HG02588 (cell line): ENCODE data around the gene ZRANB3.
"Not testable (repeated sequence)": the region's sequence is repeated elsewhere in the genome, so short reads cannot be mapped to it uniquely, and the experiment has no call there.

Experiments
- ATAC-seq: cut with Tn5 transposase; IDR thresholded peaks from one replicate; pipeline ENCODE4 v1.9.1; 2021; ENCODE audit warnings: mild to moderate bottlenecking, moderate library complexity; ENCODE audit not compliant: unreplicated experiment

Gene ZRANB3

DNA sequence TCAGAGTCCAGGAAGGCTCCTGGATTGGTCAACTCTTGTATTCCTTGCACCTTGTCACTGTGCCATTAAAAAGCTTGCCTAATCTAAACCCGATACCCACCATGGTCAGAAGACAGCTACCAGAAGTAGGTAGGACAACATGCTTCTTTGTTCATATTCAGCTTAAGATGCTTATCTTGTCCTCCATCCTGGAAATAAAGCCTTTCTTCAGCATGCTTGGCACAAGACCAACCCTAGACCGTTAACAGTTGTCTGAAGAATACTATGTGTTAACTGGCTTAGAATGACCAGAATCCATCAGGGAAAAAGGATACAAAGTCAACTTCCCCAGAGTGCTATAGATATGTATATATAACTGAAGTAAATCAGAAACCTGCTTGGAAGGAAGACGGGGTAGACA is 193.9 kb downstream of the ZRANB3 start:
- ATAC-seq = no peak

DNA sequence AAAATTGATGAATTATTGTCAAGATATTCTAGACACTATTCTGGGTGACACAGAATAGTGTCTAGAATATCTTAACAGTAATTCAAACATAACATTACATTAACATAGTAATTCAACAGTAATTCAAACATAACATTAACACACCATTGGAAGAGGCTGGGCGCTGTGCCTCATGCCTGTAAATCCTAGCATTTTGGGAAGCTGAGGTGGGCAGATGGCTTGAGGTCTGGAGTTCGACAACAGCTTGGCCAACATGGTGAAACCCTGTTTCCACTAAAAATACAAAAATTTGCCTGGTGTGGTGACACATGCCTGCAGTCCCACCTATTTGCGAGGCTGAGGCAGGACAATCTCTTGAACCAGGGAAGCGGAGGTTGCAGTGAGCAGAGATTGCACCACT is 195.8 kb downstream of the ZRANB3 start:
- ATAC-seq = no peak

DNA sequence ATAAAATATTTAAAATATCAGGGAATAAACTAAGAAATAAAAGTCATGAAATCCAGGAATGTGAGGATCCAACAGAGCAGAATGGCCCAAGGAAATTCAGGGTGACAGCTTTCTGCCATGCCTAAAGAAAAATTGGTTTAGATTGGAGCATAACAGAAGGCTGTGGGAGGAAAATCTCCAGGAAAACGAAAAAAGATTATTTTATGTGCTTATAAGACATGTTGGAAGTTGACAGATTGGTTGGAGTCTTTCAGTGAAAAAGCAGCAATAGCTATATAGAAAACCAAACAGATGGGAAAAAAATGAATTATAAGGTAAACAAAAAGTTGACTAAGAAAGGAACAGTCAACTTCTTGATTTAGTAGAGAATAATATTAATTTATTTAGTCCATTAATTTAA is 203.9 kb downstream of the ZRANB3 start:
- ATAC-seq = no peak

DNA sequence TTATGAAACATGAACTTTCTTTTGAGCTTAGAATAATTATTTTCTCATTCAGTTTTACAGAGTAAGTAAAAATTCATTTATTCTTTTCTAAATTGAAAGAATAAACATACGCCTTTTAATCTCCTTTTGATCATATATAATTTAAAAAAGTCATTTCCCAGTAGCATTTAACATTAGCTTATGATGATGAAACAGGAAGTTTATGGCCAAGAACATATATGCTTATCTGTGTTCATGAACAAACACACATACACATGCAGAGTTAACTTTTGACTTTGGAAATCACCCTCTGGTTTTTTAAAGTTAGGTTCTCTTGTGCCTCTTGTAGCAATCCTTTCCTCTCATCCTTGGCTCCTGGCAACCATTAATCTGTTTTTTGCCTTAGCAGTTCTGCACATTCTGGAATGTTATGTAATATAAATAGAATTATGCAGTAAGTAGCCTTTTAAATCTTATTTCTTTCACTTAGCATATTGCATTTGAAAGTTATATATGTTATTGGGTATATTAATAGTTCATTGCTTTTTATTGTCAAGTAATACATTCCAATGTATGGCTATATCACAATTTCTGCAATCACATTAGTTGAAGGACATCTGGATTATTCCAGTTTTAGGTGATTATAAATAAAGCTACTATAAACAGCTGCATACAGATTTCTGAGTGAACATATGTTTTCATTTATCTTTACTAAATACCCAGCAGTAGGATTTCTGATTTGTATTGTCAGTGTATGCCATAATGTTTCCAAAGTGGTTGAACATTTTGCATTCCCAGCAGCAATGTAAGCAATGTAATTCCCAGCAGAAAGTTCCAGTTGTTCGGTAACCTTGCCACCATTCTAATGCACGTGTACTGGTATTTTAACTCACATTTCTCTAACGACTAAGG is 210.3 kb downstream of the ZRANB3 start:
- no peak for ATAC-seq

DNA sequence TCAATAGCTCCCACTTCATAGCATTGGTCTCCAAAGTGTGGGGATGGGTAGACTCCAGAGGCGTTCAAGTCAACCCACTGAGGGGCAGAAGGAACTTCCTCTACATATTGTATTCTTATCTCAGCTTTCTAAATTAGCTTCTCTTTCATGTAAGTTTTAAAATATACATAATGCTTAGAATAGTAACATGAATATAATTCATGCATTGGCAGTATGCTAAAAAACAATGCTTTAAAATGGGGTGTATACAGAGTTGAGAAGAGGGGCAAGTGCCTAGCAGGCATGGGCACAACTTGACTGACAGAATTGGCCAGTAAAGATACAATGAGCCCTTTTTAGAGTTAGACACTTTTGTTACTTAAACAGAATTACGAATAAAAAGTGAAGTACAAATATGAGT is 212.2 kb downstream of the ZRANB3 start:
- no peak for ATAC-seq

DNA sequence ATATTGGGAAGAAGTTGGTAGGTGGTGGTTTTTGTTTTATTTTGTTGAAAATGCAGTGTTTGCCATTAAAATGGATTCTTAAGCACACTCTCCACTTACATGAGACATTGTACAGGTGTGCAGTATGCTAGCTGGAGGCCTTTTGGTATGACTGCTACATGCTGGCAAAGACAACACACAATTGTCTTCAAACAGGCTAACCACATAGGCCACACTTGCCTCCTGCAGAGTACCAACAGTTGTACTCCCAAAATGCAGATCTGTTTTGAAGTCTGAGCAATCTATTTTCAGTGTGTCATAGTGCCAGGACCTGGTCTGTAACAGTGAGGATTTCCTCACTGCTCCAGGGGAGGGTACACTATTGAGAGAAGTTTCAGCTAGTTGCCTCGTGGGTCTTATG is 213.6 kb downstream of the ZRANB3 start:
- no peak for ATAC-seq

DNA sequence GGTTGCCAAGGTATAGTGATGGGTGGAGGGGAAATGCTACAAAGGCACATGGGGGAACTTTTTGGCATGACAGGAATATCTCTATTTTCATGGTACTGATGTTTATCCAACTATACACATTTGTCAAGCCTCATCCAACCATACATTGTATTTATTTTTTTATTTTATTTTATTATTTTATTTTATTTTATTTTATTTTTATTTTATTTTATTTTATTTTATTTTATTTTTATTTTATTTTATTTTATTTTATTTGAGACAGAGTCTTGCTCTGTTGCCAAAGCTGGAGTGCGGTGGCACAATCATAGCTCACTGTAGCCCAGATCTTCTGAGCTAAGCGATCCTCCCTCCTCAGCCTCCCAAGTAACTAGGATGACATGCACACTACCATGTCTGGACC is 219.1 kb downstream of the ZRANB3 start:
- ATAC-seq = no peak

DNA sequence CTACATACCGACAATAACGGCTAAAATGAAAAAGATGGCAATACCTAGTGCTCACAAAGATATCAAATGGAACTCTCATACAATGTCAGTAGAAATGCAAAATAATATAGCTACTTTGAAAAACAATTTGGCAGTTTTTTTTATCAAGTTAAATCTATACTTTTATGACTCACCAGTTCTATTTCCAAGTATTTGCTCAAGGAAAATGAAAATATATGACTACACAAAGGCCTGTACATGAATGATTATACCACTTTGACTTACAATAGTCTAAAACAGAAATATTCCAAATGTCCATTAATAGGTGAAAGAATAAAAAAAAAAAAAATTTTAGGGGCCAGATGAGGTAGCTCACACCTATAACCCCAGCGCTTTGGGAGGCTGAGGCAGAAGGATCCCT is 219.8 kb downstream of the ZRANB3 start:
- ATAC-seq = no peak

DNA sequence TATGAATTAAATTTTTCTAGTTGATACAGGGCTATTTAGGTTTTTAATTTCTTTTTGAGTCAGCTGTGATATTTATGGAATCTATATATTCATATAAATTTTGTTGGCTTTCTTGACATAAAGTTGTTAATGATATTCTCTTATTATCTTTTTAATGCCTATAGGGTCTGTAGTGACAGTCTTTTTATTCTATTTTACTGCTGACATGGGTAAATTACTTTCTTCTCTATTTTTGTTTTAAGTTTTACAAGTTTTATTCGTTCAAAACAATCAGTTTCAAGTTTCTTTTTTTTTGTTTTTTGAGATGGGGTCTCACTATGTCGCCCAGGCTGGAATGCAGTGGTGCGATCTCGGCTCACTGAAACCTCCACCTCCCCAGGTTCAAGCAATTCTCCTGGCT is 226.3 kb downstream of the ZRANB3 start:
- ATAC-seq = no peak

DNA sequence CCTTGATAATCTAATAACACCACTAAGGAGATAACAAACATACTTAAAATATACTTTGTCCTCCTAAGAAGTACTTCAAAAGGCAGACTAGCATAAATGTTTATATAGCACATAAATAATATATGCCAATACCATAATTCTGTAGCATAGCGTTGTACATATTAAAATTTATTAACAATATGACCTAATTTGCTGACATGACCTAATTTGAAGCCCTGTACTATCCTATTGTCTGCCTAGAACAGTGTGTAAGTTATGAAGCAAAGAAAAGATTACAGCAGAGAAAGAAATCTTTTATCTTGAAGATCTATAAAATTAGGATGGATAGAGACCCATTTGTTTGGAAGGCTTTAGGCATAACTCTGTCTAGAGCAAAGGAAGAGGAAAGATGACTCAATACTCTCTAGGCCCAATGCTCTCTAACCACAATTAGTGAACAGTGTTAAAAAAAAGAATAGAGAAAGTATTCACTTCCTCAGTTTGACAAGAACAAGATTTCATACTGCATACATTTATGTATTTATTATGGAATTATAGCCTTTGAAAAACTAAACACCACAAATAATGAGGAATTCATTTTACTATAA is 231.3 kb downstream of the ZRANB3 start:
- no peak for ATAC-seq

DNA sequence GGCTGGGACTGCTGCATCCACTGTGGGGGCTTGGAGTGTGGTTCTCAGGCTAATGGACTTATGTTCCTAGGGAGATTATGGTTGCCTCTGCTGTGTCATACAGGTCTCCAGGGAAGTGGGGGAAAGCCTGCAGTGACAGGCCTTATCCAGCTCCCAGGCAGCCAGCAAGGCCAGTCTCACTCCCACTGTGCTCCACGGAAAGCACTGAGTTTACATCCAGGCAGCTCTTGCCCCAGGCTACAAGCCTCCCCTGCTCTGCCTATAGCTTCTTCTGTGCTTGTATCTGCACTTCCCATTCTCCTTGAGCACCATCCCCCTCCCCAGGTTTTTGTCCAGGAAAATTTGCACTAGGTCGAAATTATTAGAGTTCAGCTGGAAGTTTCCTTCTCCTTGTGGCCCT is 231.9 kb downstream of the ZRANB3 start:
- no peak for ATAC-seq

DNA sequence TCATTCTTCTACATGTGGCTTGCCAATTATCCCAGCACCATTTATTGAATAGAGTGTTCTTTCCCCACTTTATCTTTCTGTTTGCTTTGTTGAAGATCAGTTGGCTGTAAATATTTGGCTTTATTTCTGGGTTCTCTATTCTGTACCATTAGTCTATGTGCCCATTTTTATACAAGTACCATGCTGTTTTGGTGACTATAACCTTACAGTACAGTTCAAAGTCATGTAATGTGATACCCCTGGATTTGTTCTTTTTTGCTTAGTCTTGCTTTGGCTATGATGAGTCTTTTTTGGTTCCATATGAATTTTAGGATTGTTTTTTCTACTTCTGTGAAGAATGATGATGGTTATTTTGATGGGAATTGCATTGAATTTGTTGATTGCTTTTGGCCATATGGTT is 243.9 kb downstream of the ZRANB3 start:
- ATAC-seq = not testable (repeated sequence)

DNA sequence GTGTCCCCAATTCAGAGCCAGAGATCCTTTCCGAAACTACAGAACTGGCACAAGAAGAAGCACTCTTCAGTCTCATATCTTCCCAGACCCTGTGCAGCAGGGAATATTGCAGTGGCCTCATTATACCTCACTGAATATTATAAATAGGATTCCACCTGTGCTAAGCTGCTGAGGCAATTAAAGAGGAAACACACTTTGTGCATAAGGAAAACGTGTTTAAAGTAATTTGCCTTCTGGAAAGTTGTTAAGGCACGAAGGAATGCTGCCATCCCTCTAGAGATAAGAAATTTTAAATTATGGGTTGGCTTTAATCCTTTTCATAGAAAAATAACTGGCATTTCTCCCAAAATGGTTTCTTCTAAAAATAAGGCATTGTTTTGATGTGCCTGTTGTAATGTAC is 245.6 kb downstream of the ZRANB3 start:
- no peak for ATAC-seq

DNA sequence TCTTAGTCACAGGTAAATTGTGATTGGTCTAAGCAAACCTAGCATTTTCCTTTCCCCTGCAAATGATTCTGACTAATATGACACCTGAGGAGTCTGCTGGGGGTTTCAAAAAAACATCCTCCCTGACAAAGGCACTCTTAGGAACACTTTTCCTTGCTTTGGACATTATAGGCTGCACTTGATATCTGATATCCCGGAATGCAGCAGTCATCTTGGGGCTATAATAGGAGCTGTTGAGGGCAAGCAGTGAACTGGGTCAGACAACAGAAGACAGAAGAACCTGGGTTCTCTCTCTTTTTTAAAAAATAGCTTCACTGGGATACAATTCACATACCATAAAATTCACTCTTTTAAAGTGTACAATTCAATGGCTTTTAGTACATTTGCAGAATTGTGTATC is 249.6 kb downstream of the ZRANB3 start:
- ATAC-seq = no peak

DNA sequence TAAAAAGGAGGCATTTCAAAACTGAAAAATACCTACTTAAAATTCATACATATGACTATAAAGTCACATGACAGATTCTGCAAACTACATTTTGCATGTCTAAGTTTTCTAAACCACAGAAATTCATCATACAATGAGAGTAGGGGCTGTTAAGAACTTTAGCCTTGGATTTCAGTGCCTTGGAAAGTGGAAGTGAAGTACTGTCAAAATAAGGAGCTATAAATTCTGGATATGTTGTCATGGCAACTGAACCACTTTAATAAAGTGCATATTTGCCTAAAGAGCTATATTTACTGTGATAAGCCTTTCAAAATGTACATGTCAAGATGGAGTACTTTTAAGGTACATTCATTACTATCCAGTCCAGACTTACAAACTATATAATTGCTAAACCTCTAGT is 251.8 kb downstream of the ZRANB3 start:
- ATAC-seq = no peak

DNA sequence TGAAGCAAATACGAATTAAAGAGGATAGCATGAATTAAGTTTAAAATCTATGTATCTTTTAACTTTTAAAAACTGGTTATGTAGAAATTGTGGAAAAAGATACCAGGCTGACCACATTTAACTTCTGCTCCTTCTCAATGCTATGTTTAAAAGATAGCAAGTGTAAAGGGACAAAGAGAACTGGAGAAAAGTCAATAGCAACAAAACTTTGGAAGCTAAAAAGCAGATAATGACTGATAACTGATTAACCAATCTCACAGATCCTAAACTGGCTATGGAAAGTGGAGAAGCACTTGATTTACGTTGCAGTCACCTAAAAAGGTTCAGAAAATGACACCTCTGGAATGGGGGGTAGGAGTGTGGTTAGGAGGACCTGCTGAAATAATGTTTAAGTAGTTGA is 254.5 kb downstream of the ZRANB3 start:
- no peak for ATAC-seq

DNA sequence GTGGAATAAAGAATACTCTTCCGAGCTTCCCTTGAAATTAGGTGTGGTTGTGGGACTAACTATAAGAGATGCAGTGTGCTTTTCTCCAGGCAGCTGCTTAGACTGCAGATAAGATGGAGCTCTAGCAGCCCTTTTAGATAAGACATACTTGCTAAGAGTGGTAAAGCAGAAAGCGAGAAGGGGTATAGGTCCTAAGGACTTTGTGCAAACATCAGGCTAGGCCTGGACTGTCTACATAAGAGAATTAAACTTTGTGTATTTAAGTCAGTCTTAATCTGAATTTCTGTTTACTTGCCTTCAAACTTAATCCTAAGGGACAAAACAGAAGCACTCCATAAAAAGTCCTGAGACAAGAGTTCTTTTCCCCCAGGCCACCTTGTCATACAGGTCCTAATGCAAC is 260.0 kb downstream of the ZRANB3 start:
- no peak for ATAC-seq

DNA sequence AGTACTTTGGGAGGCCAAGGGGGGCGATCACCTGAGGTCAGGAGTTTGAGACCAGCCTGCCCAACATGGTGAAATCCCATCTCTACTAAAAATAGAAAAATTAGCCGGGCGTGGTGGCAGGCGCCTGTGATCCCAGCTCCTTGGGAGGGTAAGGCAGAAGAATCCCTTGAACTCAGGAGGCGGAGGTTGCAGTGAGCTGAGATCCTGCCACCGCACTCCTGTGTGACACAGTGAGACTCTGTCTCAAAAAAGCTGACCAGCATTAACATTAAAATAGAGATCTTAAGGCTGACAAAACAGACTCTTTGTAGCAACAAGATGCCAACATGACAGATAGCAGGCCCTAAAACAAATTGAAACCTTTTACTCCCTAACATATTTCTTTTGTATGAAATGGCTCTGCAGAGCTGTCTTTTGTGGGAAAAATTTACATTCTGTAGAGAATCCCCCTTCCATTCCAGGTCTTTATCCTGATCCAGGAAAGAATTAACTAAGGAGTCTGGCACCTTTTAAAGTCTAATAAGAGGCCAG is 265.0 kb downstream of the ZRANB3 start:
- ATAC-seq = no peak

DNA sequence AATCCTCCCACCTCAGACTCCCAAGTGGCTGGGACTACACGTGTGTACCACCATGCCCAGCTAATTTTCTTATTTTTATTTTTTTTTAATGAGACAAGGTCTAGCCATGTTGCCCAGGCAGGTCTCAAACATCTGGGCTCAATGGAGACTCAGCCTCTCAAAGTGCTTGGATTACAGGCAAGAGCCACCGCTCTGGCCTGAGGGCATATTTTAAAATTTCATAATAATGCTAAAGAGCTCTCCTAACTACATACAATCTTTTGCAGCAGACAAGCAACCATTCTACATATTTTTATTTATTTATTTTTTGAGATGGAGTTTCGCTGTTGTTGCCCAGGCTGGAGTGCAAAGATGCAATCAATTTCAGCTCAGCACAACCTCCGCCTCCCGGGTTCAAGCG is 271.9 kb downstream of the ZRANB3 start:
- ATAC-seq = no peak

DNA sequence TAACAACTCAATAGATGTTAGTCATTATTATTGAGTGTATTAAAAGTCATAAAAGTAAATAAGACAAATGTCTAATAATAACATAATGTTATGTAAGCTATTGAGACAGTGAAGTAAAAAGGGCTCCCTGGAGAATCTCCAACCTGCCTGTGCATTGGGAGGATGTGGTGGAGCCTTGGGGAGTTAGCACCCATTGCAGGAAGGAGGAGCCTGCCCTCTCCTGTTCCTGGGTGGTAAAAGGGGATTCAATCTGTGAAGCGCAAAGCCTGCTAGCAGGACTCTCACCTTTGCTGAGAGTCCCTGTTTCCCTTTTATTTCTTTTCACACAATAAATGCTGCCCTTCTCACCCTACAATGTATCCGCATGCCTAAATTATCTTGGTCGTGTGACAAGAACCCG is 272.8 kb downstream of the ZRANB3 start:
- ATAC-seq = no peak

DNA sequence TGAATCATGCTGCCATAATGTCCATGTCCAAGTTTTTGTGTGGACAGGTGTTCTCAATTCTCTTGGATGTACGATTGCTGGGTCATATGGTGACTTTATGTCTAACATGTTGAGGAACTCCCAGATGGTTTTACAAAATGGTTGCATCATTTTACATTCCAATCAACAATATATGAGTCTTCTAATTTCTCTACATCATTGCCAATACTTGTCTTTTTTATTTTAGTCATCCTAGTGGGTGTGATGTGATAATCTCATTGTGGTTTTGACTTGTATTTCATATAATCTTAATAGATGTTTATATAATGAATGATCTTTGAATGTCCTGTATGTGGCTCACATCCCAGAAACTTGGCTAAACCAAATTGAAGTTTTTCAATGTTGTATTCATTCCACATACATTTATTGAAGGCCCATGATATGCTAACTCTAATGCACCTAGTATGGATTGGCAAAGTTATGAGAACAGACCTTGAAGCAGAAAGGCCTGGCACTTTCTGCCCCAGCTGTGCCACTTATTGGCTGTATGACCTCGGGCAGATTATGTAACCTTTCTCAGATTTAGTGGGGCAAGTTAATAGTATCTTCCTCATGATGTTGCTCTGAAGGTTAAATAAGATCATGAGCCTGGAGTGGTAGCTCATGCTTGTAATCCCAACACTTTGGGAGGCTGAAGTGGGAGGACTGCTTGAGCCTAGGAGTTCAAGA is 273.5 kb downstream of the ZRANB3 start:
- ATAC-seq = no peak
